IMR-90 (cell line): ENCODE data around the gene ADD2. TPM values are rescaled to one million over a fixed set of nuclear protein-coding genes. Genes with fewer than 3 reads are reported as not detected.

Source experiments
- ATAC-seq: fragments of 200-7000 bp; cut with Tn5 transposase; 2 replicates; pipeline ENCODE4 v1.9.1; 2020; ENCODE audit warnings: low read depth, mild to moderate bottlenecking, moderate library complexity
- BruUV-seq: library from RNA; stranded (reverse); fragments of 400-500 nt; replicated peaks from 2 replicates; lab custom pipeline; 2021; lab: Mats Ljungman, UMichigan
- CTCF ChIA-PET: fragments of 300-600 bp; formaldehyde crosslinking; extraction: SDS; loops from one replicate; lab custom pipeline; 2021; ENCODE audit warnings: antibody characterized with exemption; lab: Yijun Ruan, JAX
- POLR2A ChIA-PET: fragments of 300-600 bp; sonication (Branson Sonifier 250); formaldehyde crosslinking; loops from one replicate; lab custom pipeline; 2022; ENCODE audit warnings: antibody characterized with exemption; ENCODE audit not compliant: unreplicated experiment; lab: Charles Lee
- DNase-seq: peaks from one replicate; pipeline ENCODE4 v3.0.0; 2013
- H2AFZ ChIP-seq: replicated peaks from 2 replicates; pipeline ENCODE3; 2013; ENCODE audit warnings: low read length, mild to moderate bottlenecking; ENCODE audit not compliant: poor library complexity
- H2AK5ac ChIP-seq: 2 replicates; pipeline ENCODE4 v1.6.1; 2013; ENCODE audit warnings: low read depth, low read length, inconsistent platforms
- H2AK9ac ChIP-seq: replicated peaks from 2 replicates; pipeline ENCODE3; 2013; ENCODE audit warnings: mild to moderate bottlenecking, low read depth, low read length, moderate library complexity; ENCODE audit not compliant: poor library complexity
- H2BK120ac ChIP-seq: 2 replicates; pipeline ENCODE4 v1.6.1; 2013; ENCODE audit warnings: low read depth, low read length, inconsistent platforms
- H2BK15ac ChIP-seq: 3 replicates; pipeline ENCODE4 v1.6.1; 2013; ENCODE audit warnings: low read depth, low read length, inconsistent platforms
- H2BK20ac ChIP-seq: 2 replicates; pipeline ENCODE4 v1.6.1; 2013; ENCODE audit warnings: low read depth, mild to moderate bottlenecking, inconsistent platforms, low read length, moderate library complexity
- H2BK5ac ChIP-seq: 2 replicates; pipeline ENCODE4 v1.6.1; 2013; ENCODE audit warnings: mild to moderate bottlenecking, low read depth, low read length, inconsistent platforms; ENCODE audit not compliant: poor library complexity, severe bottlenecking
- H3K14ac ChIP-seq: replicated peaks from 2 replicates; pipeline ENCODE4 v1.6.1; 2013; ENCODE audit warnings: low read depth, low read length, inconsistent platforms
- H3K18ac ChIP-seq: 2 replicates; pipeline ENCODE4 v1.6.1; 2013; ENCODE audit warnings: low read depth, low read length, control low read depth
- H3K23ac ChIP-seq: 2 replicates; pipeline ENCODE4 v1.6.1; 2013; ENCODE audit warnings: low read depth, low read length, inconsistent platforms
- H3K27ac ChIP-seq: 2 replicates; pipeline ENCODE4 v1.5.1; 2013; ENCODE audit warnings: mild to moderate bottlenecking, control low read depth, low read length; ENCODE audit not compliant: insufficient read depth
- H3K27me3 ChIP-seq: 2 replicates; pipeline ENCODE4 v1.6.1; 2013; ENCODE audit warnings: low read length; ENCODE audit not compliant: control insufficient read depth, insufficient read depth
- H3K36me3 ChIP-seq: 2 replicates; pipeline ENCODE4 v1.6.1; 2013; ENCODE audit warnings: low read length, mixed read lengths; ENCODE audit not compliant: control insufficient read depth, insufficient read depth
- H3K4ac ChIP-seq: 2 replicates; pipeline ENCODE4 v1.6.1; 2013; ENCODE audit warnings: low read depth, low read length, inconsistent platforms
- H3K4me1 ChIP-seq: 2 replicates; pipeline ENCODE4 v1.6.1; 2013; ENCODE audit warnings: low read length, mixed read lengths; ENCODE audit not compliant: control insufficient read depth, insufficient read depth
- H3K4me2 ChIP-seq: 2 replicates; pipeline ENCODE4 v1.6.1; 2013; ENCODE audit warnings: low read depth, mild to moderate bottlenecking, control low read depth, low read length, moderate library complexity
- H3K4me3 ChIP-seq: 2 replicates; pipeline ENCODE4 v1.5.1; 2013; ENCODE audit warnings: low read depth, mild to moderate bottlenecking, control low read depth, low read length, moderate library complexity; ENCODE audit not compliant: insufficient read depth
- H3K56ac ChIP-seq: 2 replicates; pipeline ENCODE4 v1.6.1; 2013; ENCODE audit warnings: low read length, inconsistent platforms; ENCODE audit not compliant: insufficient read depth; ENCODE audit errors: extremely low read depth
- H3K79me1 ChIP-seq, 2 experiments: 2 replicates each; pipeline ENCODE4 v1.6.1; 2013; ENCODE audit warnings: low read length in 2 of 2, inconsistent platforms in 1 of 2, low read depth in 1 of 2
- H3K9ac ChIP-seq: 2 replicates; pipeline ENCODE4 v1.6.1; 2013; ENCODE audit warnings: low read depth, low read length, control low read depth
- H3K9me1 ChIP-seq: 2 replicates; pipeline ENCODE4 v1.6.1; 2013; ENCODE audit warnings: low read length, inconsistent platforms; ENCODE audit not compliant: insufficient read depth
- H3K9me3 ChIP-seq: 2 replicates; pipeline ENCODE4 v1.6.1; 2013; ENCODE audit warnings: low read length; ENCODE audit not compliant: control insufficient read depth, insufficient read depth
- H4K20me1 ChIP-seq: 2 replicates; pipeline ENCODE4 v1.6.1; 2013; ENCODE audit warnings: low read length, inconsistent platforms; ENCODE audit not compliant: insufficient read depth
- H4K5ac ChIP-seq: 2 replicates; pipeline ENCODE4 v1.6.1; 2013; ENCODE audit warnings: mild to moderate bottlenecking, low read depth, low read length, control low read depth
- H4K8ac ChIP-seq, 2 experiments: 2 replicates each; pipeline ENCODE4 v1.6.1; 2013; ENCODE audit warnings: low read depth in 2 of 2, low read length in 2 of 2, control low read depth in 1 of 2, inconsistent platforms in 1 of 2
- H4K91ac ChIP-seq: 2 replicates; pipeline ENCODE4 v1.6.1; 2013; ENCODE audit warnings: low read depth, low read length, inconsistent platforms; ENCODE audit not compliant: insufficient read depth
- BHLHE40 ChIP-seq: fragments of 150-350 bp; IDR thresholded peaks from 2 replicates; pipeline ENCODE4 v1.6.1; 2016; ENCODE audit warnings: mild to moderate bottlenecking, low read depth, low read length
- CEBPB ChIP-seq: IDR thresholded peaks from 2 replicates; pipeline ENCODE4 v1.6.1; 2012; ENCODE audit warnings: low read depth, low read length, improper control_type of control experiment
- CHD1 ChIP-seq: IDR thresholded peaks from 2 replicates; pipeline ENCODE4 v1.6.1; 2012; ENCODE audit warnings: low read depth, low read length, improper control_type of control experiment
- FOS ChIP-seq: fragments of 150-350 bp; IDR thresholded peaks from 2 replicates; pipeline ENCODE4 v1.6.1; 2016; ENCODE audit warnings: low read depth, low read length
- MAFK ChIP-seq: IDR thresholded peaks from 2 replicates; pipeline ENCODE4 v1.6.1; 2012; ENCODE audit warnings: low read depth, low read length, improper control_type of control experiment
- MAZ ChIP-seq: IDR thresholded peaks from 2 replicates; pipeline ENCODE4 v1.6.1; 2012; ENCODE audit warnings: low read depth, mild to moderate bottlenecking, low read length, improper control_type of control experiment, moderate library complexity, borderline replicate concordance
- MXI1 ChIP-seq: IDR thresholded peaks from 2 replicates; pipeline ENCODE4 v1.6.1; 2012; ENCODE audit warnings: low read depth, mild to moderate bottlenecking, low read length, moderate library complexity, borderline replicate concordance
- NFE2L2 ChIP-seq: fragments of 150-350 bp; IDR thresholded peaks from 2 replicates; pipeline ENCODE4 v1.6.1; 2016; ENCODE audit warnings: low read depth, mild to moderate bottlenecking, low read length
- POLR2A ChIP-seq: IDR thresholded peaks from 2 replicates; pipeline ENCODE4 v1.6.1; 2012; ENCODE audit warnings: mild to moderate bottlenecking, low read depth, low read length
- RAD21 ChIP-seq: IDR thresholded peaks from 2 replicates; pipeline ENCODE4 v1.6.1; 2012; ENCODE audit warnings: low read length, improper control_type of control experiment
- RCOR1 ChIP-seq: IDR thresholded peaks from 2 replicates; pipeline ENCODE4 v1.6.1; 2012; ENCODE audit warnings: mild to moderate bottlenecking, low read length, improper control_type of control experiment; ENCODE audit not compliant: insufficient replicate concordance
- RFX5 ChIP-seq: IDR thresholded peaks from 2 replicates; pipeline ENCODE4 v1.8.0; 2012; ENCODE audit warnings: low read depth, mild to moderate bottlenecking, low read length, moderate library complexity
- SMC3 ChIP-seq: fragments of 150-350 bp; IDR thresholded peaks from 2 replicates; pipeline ENCODE4 v1.6.1; 2016; ENCODE audit warnings: low read depth, mild to moderate bottlenecking, antibody characterized with exemption, low read length, moderate library complexity
- whole genome bisulfite sequencing, 2 experiments: methylation state at CpG; one replicate each; pipeline versions ENCODE4 v1.1.5 to v1.1.7; 2013; ENCODE audit warnings: missing lambda C conversion rate in 2 of 2; ENCODE audit not compliant: insufficient read length in 1 of 2; ENCODE audit errors: extremely low coverage in 2 of 2; 5-methylcytosine and 5-hydroxymethylcytosine counted together
- dilution Hi-C: fragments of 300-500 bp; cut with HindIII; formaldehyde crosslinking; loops from one replicate; pipeline ENCODE4 v1.14.3; 2018; ENCODE audit warnings: low sequenced_read_pairs; ENCODE audit not compliant: unreplicated experiment
- in situ Hi-C: fragments of 300-500 bp; cut with MboI; formaldehyde crosslinking; loops from 3 replicates; pipeline ENCODE4 v1.14.3; 2019; ENCODE audit warnings: low sequenced_read_pairs, inconsistent platforms, mixed read lengths
- intact Hi-C: fragments of 100-400 bp; cut with micrococcal nuclease; formaldehyde crosslinking; loops from 2 replicates; pipeline ENCODE4 v1.10.0; 2022
- polyA plus RNA-seq, 3 experiments: library from polyadenylated mRNA; depleted of rRNA; stranded (reverse); fragments of >200 nt; gene quantifications; 2 replicates each; pipeline ENCODE4 v1.2.3, GENCODE V29; 2012; ENCODE audit warnings: low replicate concordance in 1 of 3
- total RNA-seq: library from RNA; depleted of rRNA; stranded (reverse); fragments of >200 nt; gene quantifications from 2 replicates; pipeline ENCODE4 v1.2.3, GENCODE V29; 2012
- TF ChIP-seq, protein P1 (sequence below): fragments of 150-350 bp; IDR thresholded peaks from 2 replicates; pipeline ENCODE4 v1.6.1; 2016; ENCODE audit warnings: low read depth, mild to moderate bottlenecking, low read length, moderate library complexity, borderline replicate concordance
- TF ChIP-seq, protein P2 (sequence below): fragments of 150-350 bp; IDR thresholded peaks from 2 replicates; pipeline ENCODE4 v1.6.1; 2017; ENCODE audit warnings: mild to moderate bottlenecking, antibody characterized with exemption, low read length, low read depth
- TF ChIP-seq, protein P3 (sequence below): conservative IDR thresholded peaks from 2 replicates; pipeline ENCODE4 v1.5.1; 2012; ENCODE audit warnings: mild to moderate bottlenecking, low read depth, low read length, improper control_type of control experiment

ADD2 gene
- total and polyA plus RNA-seq, 2 of the 4 experiments (the other 2 are of a cell fraction) = not detected

- DNase-seq = no peak
- H2BK5ac ChIP-seq = no peak overlapping the region
- no peaks in the 10 kb centered on the region for H3K9me1 ChIP-seq
- H3K27ac ChIP-seq = no peak overlapping the region
- H4K8ac ChIP-seq = no peak overlapping the region
- H2BK20ac ChIP-seq = no peak overlapping the region
- in situ Hi-C loops (no loop called here), intact Hi-C loops (no loop called here), dilution Hi-C loops (no loop called here)
- H2AFZ ChIP-seq = no peak overlapping the region
- no peak overlapping the region for H3K23ac ChIP-seq
- no peaks in the 10 kb centered on the region; the same call in none of the 2 replicates for H3K27me3 ChIP-seq
- H3K4me1 ChIP-seq = no peaks in the 10 kb centered on the region
- no peak overlapping the region for H2BK120ac ChIP-seq
- no peak overlapping the region for H2AK9ac ChIP-seq
- ATAC-seq = no peak
- H3K14ac ChIP-seq = no peak overlapping the region
- no peak overlapping the region for H4K91ac ChIP-seq
- no peaks in the 10 kb centered on the region for H3K36me3 ChIP-seq
- no peak overlapping the region for H3K56ac ChIP-seq
- CTCF ChIA-PET = interaction anchor here (1.5 kb wide), 1 partner anchor 10 kb away, joined by 3 read pairs; no protein-coding TSS in a partner anchor
- H3K4me3 ChIP-seq = no peak overlapping the region
- H3K18ac ChIP-seq = no peak overlapping the region
- POLR2A ChIA-PET = no interaction called here
- no peaks in the 10 kb centered on the region for H3K9me3 ChIP-seq
- H2AK5ac ChIP-seq = no peak overlapping the region
- H3K4me2 ChIP-seq = no peak overlapping the region
- WGBS, 2 experiments = 44% methylated on average over 2 of the region's 8 CpGs; no CpG with 5 or more reads in 1 of the 2 experiments
- TF ChIP-seq MAZ (no peak), MAFK (no peak), NFE2L2 (no peak), RFX5 (no peak), FOS (no peak), MXI1 (no peak), POLR2A (no peak), RAD21 (no peak), CEBPB (no peak), CHD1 (no peak), SMC3 (no peak), RCOR1 (no peak), BHLHE40 (no peak)
- TF ChIP-seq, protein P1, sequence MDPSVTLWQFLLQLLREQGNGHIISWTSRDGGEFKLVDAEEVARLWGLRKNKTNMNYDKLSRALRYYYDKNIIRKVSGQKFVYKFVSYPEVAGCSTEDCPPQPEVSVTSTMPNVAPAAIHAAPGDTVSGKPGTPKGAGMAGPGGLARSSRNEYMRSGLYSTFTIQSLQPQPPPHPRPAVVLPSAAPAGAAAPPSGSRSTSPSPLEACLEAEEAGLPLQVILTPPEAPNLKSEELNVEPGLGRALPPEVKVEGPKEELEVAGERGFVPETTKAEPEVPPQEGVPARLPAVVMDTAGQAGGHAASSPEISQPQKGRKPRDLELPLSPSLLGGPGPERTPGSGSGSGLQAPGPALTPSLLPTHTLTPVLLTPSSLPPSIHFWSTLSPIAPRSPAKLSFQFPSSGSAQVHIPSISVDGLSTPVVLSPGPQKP = no peak
- TF ChIP-seq, protein P2, sequence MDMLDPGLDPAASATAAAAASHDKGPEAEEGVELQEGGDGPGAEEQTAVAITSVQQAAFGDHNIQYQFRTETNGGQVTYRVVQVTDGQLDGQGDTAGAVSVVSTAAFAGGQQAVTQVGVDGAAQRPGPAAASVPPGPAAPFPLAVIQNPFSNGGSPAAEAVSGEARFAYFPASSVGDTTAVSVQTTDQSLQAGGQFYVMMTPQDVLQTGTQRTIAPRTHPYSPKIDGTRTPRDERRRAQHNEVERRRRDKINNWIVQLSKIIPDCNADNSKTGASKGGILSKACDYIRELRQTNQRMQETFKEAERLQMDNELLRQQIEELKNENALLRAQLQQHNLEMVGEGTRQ = no peak
- TF ChIP-seq, protein P3, sequence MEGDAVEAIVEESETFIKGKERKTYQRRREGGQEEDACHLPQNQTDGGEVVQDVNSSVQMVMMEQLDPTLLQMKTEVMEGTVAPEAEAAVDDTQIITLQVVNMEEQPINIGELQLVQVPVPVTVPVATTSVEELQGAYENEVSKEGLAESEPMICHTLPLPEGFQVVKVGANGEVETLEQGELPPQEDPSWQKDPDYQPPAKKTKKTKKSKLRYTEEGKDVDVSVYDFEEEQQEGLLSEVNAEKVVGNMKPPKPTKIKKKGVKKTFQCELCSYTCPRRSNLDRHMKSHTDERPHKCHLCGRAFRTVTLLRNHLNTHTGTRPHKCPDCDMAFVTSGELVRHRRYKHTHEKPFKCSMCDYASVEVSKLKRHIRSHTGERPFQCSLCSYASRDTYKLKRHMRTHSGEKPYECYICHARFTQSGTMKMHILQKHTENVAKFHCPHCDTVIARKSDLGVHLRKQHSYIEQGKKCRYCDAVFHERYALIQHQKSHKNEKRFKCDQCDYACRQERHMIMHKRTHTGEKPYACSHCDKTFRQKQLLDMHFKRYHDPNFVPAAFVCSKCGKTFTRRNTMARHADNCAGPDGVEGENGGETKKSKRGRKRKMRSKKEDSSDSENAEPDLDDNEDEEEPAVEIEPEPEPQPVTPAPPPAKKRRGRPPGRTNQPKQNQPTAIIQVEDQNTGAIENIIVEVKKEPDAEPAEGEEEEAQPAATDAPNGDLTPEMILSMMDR = no peak
- H3K4ac ChIP-seq = no peak overlapping the region
- no TSS peak for BruUV-seq
- no peaks in the 10 kb centered on the region for H4K20me1 ChIP-seq
- H4K5ac ChIP-seq = no peak overlapping the region
- H3K9ac ChIP-seq = no peak overlapping the region
- no peak overlapping the region for H2BK15ac ChIP-seq
- no peaks in the 10 kb centered on the region for H3K79me1 ChIP-seq
Observed at GRCh38 chr2:70607121-70607561, 160.9 kb downstream of the ADD2 start.
